Neuron (in vitro differentiated cells): ENCODE measurements around the gene PDSS2.
"Not testable (repeated sequence)": the region's sequence is repeated elsewhere in the genome, so short reads cannot be mapped to it uniquely, and the experiment has no call there.

Experiments
- H2AFZ ChIP-seq: one replicate; pipeline ENCODE4 v1.6.1; 2013; ENCODE audit warnings: low read depth, mild to moderate bottlenecking, inconsistent platforms, low read length, moderate library complexity
- H3K27me3 ChIP-seq: one replicate; pipeline ENCODE4 v1.6.1; 2013; ENCODE audit warnings: low read length; ENCODE audit not compliant: insufficient read depth
- H3K36me3 ChIP-seq: one replicate; pipeline ENCODE4 v1.6.1; 2013; ENCODE audit warnings: low read length; ENCODE audit not compliant: insufficient read depth
- H3K4me1 ChIP-seq: one replicate; pipeline ENCODE4 v1.6.1; 2013; ENCODE audit warnings: low read length; ENCODE audit not compliant: insufficient read depth
- H3K4me3 ChIP-seq: 2 replicates; pipeline ENCODE4 v1.5.1; 2013; ENCODE audit warnings: mild to moderate bottlenecking, low read length, moderate library complexity
- H3K9me3 ChIP-seq: one replicate; pipeline ENCODE4 v1.6.1; 2013; ENCODE audit warnings: low read length

PDSS2 gene

GRCh38 chr6:107122748-107123147 is 336.6 kb downstream of the PDSS2 start:
- no peaks in the 10 kb centered on the region for H3K27me3 ChIP-seq
- H3K4me3 ChIP-seq, result no peak overlapping the region
- no peaks in the 10 kb centered on the region for H3K9me3 ChIP-seq
- no peak overlapping the region for H2AFZ ChIP-seq
- peaks cover 11% of the 10 kb centered on the region for H3K4me1 ChIP-seq
- H3K36me3 ChIP-seq, result no peaks in the 10 kb centered on the region

- Histone ChIP-seq H3K36me3 (no peaks in the 10 kb centered on the region), H2AFZ (no peak overlapping the region), H3K4me3 (no peak overlapping the region), H3K27me3 (no peaks in the 10 kb centered on the region), H3K9me3 (no peaks in the 10 kb centered on the region), H3K4me1 (peaks cover 18% of the 10 kb centered on the region)
Measured at GRCh38 chr6:107121964-107122495, 337.3 kb downstream of the PDSS2 start.

- Histone ChIP-seq H3K27me3 (no peaks in the 10 kb centered on the region), H3K4me1 (peaks cover 20% of the 10 kb centered on the region), H3K36me3 (no peaks in the 10 kb centered on the region), H2AFZ (no peak overlapping the region), H3K4me3 (no peak overlapping the region), H3K9me3 (no peaks in the 10 kb centered on the region)
Measured at GRCh38 chr6:107121266-107121665, 338.1 kb downstream of the PDSS2 start.

GRCh38 chr6:107120404-107120803 is 339.0 kb downstream of the PDSS2 start:
- Histone ChIP-seq H3K4me1 (peaks cover 20% of the 10 kb centered on the region), H3K9me3 (no peaks in the 10 kb centered on the region), H3K36me3 (no peaks in the 10 kb centered on the region), H3K27me3 (no peaks in the 10 kb centered on the region), H3K4me3 (no peak overlapping the region), H2AFZ (no peak overlapping the region)

GRCh38 chr6:107118976-107119375 is 340.4 kb downstream of the PDSS2 start:
- H2AFZ ChIP-seq, result no peak overlapping the region
- H3K36me3 ChIP-seq, result no peaks in the 10 kb centered on the region
- peaks cover 14% of the 10 kb centered on the region for H3K4me1 ChIP-seq
- no peak overlapping the region for H3K4me3 ChIP-seq
- no peaks in the 10 kb centered on the region for H3K27me3 ChIP-seq
- H3K9me3 ChIP-seq, result no peaks in the 10 kb centered on the region

GRCh38 chr6:107118540-107118939 is 340.8 kb downstream of the PDSS2 start:
- H3K36me3 ChIP-seq, H3K27me3 ChIP-seq, H2AFZ ChIP-seq, H3K9me3 ChIP-seq, H3K4me3 ChIP-seq: not testable (repeated sequence)
- H3K4me1 ChIP-seq, result peaks cover 19% of the 10 kb centered on the region

GRCh38 chr6:107116931-107117330 is 342.4 kb downstream of the PDSS2 start:
- H3K27me3 ChIP-seq, result no peaks in the 10 kb centered on the region
- peak overlapping the region; percentile 87 for H3K4me3 ChIP-seq
- H3K36me3 ChIP-seq, result peaks cover 4% of the 10 kb centered on the region
- H2AFZ ChIP-seq, result peak overlapping the region; percentile 58
- peaks cover 25% of the 10 kb centered on the region for H3K4me1 ChIP-seq
- no peaks in the 10 kb centered on the region for H3K9me3 ChIP-seq

- no peaks in the 10 kb centered on the region for H3K27me3 ChIP-seq
- peaks cover 4% of the 10 kb centered on the region for H3K36me3 ChIP-seq
- H3K9me3 ChIP-seq, result no peaks in the 10 kb centered on the region
- H3K4me3 ChIP-seq, result peak overlapping the region; percentile 87
- H2AFZ ChIP-seq, result peak overlapping the region; percentile 58
- H3K4me1 ChIP-seq, result peaks cover 25% of the 10 kb centered on the region
Measured at GRCh38 chr6:107116328-107116892, 343.0 kb downstream of the PDSS2 start.

- Histone ChIP-seq H3K4me1 (peaks cover 25% of the 10 kb centered on the region), H3K27me3 (no peaks in the 10 kb centered on the region), H3K4me3 (peak overlapping the region; percentile 87), H3K36me3 (peaks cover 4% of the 10 kb centered on the region), H2AFZ (peak overlapping the region; percentile 58), H3K9me3 (no peaks in the 10 kb centered on the region)
Measured at GRCh38 chr6:107115695-107116327, 343.6 kb downstream of the PDSS2 start.

GRCh38 chr6:107114926-107115694 is 344.3 kb downstream of the PDSS2 start, which contains the start of gene BEND3:
BEND3 (minus strand) TSS chr6:107115515; CDS start chr6:107099285, 16,230 bp downstream.
- Histone ChIP-seq H3K4me3 (peak within 1 kb of the TSS; percentile 87), H3K4me1 (peaks cover 25% of the 10 kb centered on the region), H2AFZ (peak within 1 kb of the TSS; percentile 64), H3K27me3 (no peaks in the 10 kb centered on the region), H3K36me3 (peaks cover 4% of the 10 kb centered on the region), H3K9me3 (no peaks in the 10 kb centered on the region)

GRCh38 chr6:107114213-107114925 is 345.0 kb downstream of the PDSS2 start:
- Histone ChIP-seq H3K9me3 (no peaks in the 10 kb centered on the region), H2AFZ (peak overlapping the region; percentile 64)

GRCh38 chr6:107110200-107110599 is 349.2 kb downstream of the PDSS2 start:
- H2AFZ ChIP-seq, result no peak overlapping the region
- peaks cover 20% of the 10 kb centered on the region for H3K4me1 ChIP-seq
- no peaks in the 10 kb centered on the region for H3K9me3 ChIP-seq
- H3K4me3 ChIP-seq, result no peak overlapping the region
- peaks cover 4% of the 10 kb centered on the region for H3K36me3 ChIP-seq
- H3K27me3 ChIP-seq, result no peaks in the 10 kb centered on the region

More at GRCh38 chr6:107114213-107114925, 345.0 kb downstream of the PDSS2 start:
- Histone ChIP-seq H3K4me1 (peaks cover 25% of the 10 kb centered on the region), H3K36me3 (peaks cover 4% of the 10 kb centered on the region), H3K27me3 (no peaks in the 10 kb centered on the region), H3K4me3 (peak overlapping the region; percentile 87)
